LNCAP (cell line): ENCODE results near the gene COL4A1.

Experiments
- TF ChIP-seq, protein P1 (sequence below): fragments of 450-650 bp; IDR thresholded peaks from 2 replicates; pipeline ENCODE4 v1.5.1; 2017; ENCODE audit warnings: mild to moderate bottlenecking

COL4A1 gene

GRCh38 chr13:110290153-110290552 is 16.8 kb downstream of the COL4A1 start:
- TF ChIP-seq, protein P1, sequence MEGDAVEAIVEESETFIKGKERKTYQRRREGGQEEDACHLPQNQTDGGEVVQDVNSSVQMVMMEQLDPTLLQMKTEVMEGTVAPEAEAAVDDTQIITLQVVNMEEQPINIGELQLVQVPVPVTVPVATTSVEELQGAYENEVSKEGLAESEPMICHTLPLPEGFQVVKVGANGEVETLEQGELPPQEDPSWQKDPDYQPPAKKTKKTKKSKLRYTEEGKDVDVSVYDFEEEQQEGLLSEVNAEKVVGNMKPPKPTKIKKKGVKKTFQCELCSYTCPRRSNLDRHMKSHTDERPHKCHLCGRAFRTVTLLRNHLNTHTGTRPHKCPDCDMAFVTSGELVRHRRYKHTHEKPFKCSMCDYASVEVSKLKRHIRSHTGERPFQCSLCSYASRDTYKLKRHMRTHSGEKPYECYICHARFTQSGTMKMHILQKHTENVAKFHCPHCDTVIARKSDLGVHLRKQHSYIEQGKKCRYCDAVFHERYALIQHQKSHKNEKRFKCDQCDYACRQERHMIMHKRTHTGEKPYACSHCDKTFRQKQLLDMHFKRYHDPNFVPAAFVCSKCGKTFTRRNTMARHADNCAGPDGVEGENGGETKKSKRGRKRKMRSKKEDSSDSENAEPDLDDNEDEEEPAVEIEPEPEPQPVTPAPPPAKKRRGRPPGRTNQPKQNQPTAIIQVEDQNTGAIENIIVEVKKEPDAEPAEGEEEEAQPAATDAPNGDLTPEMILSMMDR, result no peak

- TF ChIP-seq, protein P1, result no peak
These were observed 17.3 kb downstream of the COL4A1 start for GRCh38 chr13:110289661-110290060.

- TF ChIP-seq, protein P1, result no peak
These were observed 17.8 kb downstream of the COL4A1 start for GRCh38 chr13:110289174-110289573.

DNA sequence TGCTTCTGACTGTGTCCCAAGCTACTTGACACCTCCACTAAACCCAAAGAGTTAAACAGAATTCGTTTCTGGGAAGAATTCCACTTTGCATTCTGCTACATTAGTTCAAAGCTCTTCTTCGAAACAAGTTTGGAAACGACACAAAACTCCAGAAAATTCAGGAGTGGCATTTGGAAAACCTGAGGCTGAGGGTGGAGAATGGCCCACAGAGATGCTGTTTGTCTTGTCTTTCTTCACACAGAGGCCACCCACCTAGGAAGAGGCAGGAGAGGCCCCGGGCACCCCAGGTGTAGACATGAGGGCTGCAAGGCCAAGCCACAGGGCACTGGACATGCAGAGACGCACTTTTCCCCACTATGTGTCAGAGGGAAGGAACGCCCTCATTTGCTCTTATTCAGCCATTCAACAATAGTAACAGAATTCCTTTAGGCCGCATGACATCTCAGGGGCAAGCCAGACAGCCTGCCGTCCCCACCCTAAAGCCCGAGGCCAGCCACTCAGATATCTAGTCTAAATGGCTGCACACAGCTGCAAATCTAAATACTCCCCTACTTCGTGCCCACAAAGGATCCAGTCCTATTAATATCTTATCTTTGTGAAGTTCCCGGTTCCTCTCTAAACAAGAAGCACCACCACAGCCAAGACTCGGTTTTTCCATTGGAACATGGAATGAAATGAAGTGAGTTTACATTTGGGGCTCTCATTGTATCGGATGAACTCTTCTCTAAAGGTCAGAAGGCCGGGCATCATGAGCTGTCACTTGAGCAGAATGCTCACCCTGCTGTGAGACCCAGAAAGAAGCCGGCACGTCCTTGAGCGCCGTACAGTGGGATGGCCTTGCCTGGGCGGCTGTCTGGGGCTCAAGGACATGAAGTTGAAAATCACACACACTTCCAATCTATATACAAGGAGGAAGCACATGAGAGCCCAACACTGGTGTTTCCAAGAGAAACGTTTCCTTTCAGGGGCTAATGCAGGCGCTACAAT is 19.8 kb downstream of the COL4A1 start:
- TF ChIP-seq, protein P1, result no peak

GRCh38 chr13:110285991-110286832 is 20.7 kb downstream of the COL4A1 start:
- TF ChIP-seq, protein P1, result no peak

GRCh38 chr13:110284779-110285484 is 22.0 kb downstream of the COL4A1 start:
- TF ChIP-seq, protein P1, result no peak
